Measurements from ENCODE around the gene GALNT2.
A peak's percentile ranks its signal among the peaks of the same experiment; 100 is the strongest.

Gene GALNT2

DNA sequence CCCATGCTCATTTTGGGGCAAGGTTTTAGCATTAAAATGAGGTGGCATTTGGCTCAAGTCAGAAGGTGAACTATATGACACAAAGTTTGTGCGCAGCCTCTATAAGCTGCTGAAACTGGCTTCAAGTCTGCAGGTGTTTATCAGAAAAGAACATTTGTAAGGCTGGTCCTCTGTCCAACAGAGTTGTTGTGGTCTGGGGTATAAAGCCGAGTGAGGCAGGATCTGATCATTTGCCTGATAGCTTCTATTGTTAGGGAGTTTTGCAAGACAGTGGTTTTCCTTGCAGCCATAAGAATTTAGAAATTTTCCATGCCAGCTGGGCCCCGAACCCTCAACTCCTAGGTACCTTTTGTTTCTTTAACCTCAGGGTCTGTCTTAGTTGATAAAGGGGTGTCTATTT is 228.3 kb downstream of the GALNT2 start:
- no peak for DNase-seq (ENCODE audit: low read depth in 2 of 2)

DNA sequence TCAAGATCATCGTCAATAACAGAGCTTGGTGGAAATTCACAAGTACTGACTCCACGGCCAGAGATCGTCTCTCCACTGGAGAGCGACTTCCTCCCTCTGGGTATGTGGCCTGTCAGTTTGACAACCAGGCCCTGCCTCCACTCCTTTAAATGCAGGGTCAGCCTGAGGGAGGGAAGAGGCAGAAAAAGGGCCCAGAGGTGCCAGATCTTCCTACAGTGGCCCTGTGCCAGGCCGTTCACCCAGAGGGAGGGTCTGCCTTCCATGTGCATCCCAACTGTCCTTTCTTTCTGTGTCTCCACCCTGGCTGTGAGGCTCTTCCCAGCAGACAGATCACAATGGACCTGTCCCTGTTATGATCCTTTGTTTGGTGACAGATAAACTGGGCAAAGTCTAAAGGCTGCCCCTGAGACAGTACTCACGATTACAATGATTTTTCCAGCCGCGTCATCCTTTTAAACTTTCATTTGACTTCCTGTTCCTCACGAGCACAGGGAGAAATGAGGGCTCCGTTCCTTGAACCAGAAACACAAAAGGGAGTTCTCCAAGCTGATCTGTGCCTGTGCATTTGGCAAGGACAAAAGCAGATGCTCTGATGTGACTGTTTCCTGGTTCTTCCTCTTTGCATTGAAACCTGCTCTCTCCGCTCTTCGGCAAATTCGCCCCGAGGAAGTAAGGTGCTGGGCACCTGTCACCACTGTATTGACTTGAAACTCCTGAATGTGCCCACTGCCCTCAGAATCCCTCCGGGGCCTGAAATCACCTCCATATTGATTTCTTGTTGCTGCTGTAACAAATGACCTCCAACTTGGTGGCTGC is 232.4 kb downstream of the GALNT2 start:
- DNase-seq (ENCODE audit: low read depth in 2 of 2) = no peak

GRCh38 chr1:230300322-230301301 is 233.6 kb downstream of the GALNT2 start:
- DNase-seq (ENCODE audit: low read depth in 2 of 2) = no peak

- no peak for DNase-seq (ENCODE audit: low read depth in 2 of 2)
Observed at GRCh38 chr1:230301322-230301721, 234.3 kb downstream of the GALNT2 start.

DNA sequence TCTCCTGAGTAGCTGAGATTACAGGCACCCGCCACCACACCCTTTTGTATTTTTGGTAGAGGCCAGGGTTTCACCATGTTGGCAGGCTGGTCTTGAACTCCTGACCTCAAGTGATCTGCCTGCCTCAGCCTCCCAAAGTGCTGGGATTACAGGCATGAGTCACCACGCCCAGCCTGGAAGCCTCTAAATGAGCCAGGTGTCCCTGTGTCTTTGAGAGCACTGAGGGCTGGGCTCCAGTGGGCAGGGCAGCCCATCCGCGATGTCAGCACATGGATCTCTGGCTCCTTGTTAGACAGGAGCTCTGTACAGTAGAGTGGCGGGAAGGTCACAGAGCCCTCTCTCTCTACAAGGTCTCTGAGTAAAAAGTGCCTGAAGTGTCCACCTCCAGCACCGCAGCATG is 234.8 kb downstream of the GALNT2 start:
- DNase-seq (ENCODE audit: low read depth in 2 of 2) = no peak

DNA sequence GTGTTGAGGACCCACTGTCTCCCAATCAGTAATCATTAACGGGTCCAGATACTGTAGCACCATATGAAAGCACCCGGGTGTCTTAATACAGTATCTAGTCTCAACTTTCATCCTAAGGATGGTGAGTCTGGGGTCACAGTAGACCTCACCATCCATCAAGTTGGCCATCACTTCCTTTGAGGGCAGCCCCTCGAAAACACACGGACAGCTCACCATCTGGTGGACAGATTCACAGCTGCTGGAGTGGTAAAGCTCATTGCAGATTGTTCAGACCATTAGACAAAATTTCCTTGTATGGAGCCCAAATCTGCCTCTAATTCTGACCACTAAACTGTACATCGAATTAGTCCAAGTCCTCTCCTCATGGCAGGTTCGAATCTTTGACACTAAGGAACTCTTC is 236.0 kb downstream of the GALNT2 start:
- DNase-seq (ENCODE audit: low read depth in 2 of 2) = no peak

DNA sequence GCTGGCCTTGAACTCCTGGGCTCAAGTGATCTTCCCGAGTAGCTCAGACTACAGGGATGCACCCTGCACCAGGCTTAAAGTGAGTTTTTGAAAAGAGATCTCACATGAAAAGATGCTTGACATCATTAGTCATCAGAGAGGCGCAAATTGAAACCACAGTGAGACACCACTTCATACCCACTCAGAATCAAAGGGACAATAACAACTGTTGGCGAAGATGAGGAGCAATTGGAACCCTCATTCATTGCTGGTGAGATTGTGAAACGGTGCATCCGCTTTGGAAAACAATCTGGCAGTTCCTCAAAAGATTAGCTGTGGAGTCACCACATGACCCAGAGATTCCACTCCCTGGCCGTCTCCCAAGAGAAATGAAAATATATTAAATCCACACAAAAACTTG is 236.8 kb downstream of the GALNT2 start:
- DNase-seq (ENCODE audit: low read depth in 2 of 2) = no peak

DNA sequence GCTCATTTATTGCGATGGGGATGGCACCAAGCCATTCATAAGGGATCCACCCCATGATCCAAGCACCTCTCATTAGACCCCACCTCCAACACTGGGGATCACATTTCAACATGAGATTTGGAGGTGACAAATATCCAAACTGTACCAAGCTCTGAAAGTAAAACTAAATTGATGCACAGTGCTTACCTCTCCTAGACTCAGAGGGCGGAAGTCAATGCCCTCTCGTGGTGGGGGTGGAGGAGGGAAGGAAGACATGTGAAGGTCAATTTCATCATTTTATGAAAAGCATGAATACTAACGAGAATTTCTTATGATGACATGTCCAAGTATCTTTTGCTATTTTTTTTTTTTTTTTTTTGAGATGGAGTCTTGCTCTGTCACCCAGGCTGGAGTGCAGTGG is 239.1 kb downstream of the GALNT2 start:
- no peak for DNase-seq (ENCODE audit: low read depth in 2 of 2)

- DNase-seq (ENCODE audit: low read depth in 2 of 2) = no peak
Observed at GRCh38 chr1:230307213-230307612, 240.2 kb downstream of the GALNT2 start.

GRCh38 chr1:230308039-230308438 is 241.0 kb downstream of the GALNT2 start:
- DNase-seq (ENCODE audit: low read depth in 2 of 2) = no peak

DNA sequence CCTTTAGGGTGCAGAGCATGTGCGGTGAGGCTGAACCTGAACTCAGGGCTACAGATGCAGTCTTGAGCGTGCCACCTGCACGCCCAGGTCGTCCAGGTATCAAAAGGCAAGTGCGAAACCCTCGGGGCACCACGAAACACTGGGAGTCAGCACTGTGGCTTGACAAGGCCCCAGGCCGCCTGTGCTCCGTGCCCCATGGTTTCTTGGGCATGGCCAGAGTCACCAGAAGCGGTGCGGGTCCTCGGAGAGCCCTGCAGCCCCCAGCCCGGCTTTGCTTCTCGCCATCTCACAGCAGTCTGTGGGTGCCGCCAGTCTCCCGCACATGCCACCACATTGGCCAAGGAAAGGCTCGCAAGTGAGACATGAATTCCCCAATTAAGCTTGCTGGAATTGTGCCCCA is 241.8 kb downstream of the GALNT2 start:
- DNase-seq (ENCODE audit: low read depth in 2 of 2) = no peak

DNA sequence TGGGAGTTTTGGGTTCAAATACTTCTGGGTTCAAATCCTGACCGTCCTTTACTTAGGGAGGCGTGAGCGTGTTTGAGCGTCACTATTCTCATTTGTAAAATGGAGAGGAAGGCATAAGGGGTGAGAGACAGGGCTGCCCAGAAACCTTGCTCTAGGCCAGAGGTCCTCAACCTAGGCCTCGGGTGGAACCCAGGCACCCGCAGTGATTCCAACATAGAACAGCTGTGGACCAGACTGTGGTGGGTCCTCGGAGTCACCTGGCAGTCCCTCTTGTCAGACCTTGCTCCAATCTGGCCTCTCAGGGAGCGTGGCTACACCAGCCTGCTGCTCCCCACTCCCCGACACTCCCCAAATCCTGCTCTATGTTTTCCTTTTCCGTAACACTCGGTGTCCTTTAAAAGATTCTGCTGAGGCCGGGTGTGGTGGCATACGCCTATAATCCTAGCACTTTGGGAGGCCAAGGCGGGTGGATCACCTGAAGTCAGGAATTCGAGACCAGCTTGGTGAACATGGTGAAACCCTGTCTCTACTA is 242.7 kb downstream of the GALNT2 start:
- DNase-seq (ENCODE audit: low read depth in 2 of 2) = no peak

- DNase-seq (ENCODE audit: low read depth in 2 of 2) = peak; percentile 10 to 42
Observed at GRCh38 chr1:230310381-230311163, 243.5 kb downstream of the GALNT2 start.

- DNase-seq (ENCODE audit: low read depth in 2 of 2) = no peak
Observed at GRCh38 chr1:230312676-230313075, 245.6 kb downstream of the GALNT2 start.

- DNase-seq (ENCODE audit: low read depth in 2 of 2) = no peak
Observed at GRCh38 chr1:230313453-230314141, 246.6 kb downstream of the GALNT2 start.

DNA sequence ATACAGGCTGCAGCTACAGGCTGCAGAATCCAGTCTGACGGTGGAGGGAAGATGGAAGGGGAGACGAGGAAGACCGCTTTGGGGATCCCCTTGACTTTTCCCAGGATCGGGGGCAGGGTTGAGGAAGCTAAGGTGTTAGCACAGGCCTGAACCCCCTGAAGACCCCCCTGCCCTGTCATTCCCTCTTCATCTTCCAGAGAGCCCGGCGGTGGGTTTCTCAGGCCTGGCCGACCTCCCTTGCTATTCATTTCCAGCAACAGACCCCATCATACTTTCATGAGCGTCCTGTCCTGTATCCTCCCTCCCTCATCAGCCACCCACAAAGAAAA is 247.1 kb downstream of the GALNT2 start:
- DNase-seq (ENCODE audit: low read depth in 2 of 2) = no peak

DNA sequence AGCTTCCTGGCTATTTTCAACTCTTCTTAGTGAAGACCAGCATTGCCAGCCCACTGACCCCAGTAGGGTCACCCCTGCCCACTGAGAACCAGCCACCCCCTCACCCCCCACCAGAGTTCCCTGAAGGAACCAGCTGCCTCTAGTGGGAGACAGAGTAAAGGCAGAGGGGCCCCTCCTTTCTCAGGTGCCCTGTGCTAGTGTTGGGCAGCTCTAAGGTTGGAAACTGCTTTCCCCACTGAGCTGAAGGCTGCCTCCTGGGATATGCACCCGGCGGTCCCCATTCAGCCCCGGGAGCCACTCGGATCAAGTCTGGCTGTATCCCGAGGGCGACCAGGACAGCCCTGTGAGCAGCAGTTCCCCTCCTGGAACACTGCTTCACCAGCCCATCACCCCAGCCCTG is 248.1 kb downstream of the GALNT2 start:
- DNase-seq (ENCODE audit: low read depth in 2 of 2) = no peak

DNA sequence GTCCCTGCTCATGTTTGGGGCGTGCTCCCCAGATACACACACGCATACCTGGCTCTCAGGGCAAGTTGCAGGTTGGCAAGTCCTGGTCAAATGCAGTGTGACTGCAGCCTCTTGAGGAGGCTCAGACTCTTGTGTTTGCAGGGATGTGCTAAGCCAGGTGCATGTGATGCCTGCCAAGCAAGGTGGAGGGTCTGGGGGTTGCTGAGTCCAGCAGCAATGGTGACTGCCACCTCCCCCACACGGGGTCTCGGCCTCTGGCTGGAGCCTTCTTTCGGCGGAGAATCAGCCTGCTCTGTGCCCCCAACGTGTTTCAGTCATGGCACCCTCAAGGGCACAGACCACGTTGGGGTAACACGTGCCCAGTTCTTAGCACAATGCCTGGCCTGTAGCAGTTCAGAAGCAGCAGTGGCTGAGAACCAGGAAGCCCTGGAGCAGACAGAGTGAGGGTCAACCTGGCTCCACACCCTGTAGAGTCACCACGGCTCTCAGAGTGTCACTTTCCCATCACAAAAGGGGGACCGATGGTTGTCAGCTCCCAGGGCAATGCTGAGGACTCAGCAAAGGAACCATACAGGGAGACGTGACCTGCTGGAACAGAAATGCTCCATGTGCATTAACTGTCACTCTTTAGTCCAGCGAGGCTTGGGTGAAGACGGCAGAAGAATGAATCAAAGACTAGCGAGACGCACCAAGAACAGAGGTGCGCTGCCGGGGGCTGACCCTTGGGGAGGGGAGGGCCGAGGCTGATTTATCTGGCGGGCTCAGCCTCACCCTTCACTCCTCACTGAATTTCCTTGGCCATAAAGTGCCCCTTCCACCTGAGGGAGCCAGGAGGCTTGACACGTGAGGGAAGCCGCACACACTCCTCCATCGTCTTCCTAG is 250.1 kb downstream of the GALNT2 start:
- DNase-seq (ENCODE audit: low read depth in 2 of 2) = no peak

- DNase-seq (ENCODE audit: low read depth in 2 of 2) = no peak
Observed at GRCh38 chr1:230317823-230318819, 251.1 kb downstream of the GALNT2 start.

Data from stimulated activated CD4-positive, alpha-beta T cell treated with anti-CD3 and anti-CD28 coated beads, Interleukin-1b, Interleukin-23, amount 100 ng/mL, for 1 hour (primary cell).